HCT116 (cell line): ENCODE data around the gene KIAA1586. TPM values are rescaled to one million over a fixed set of nuclear protein-coding genes. Genes with fewer than 3 reads are reported as not detected.

Source experiments
- ATAC-seq: fragments of 200-7000 bp; cut with Tn5 transposase; 2 replicates; pipeline ENCODE4 v1.9.1; 2020; ENCODE audit warnings: mild to moderate bottlenecking, moderate library complexity
- BruUV-seq: library from RNA; stranded (reverse); fragments of 400-500 nt; replicated peaks from 2 replicates; lab custom pipeline; 2021; lab: Mats Ljungman, UMichigan
- CTCF ChIA-PET: fragments of 300-600 bp; sonication (Branson Sonifier 250); formaldehyde crosslinking; loops from one replicate; lab custom pipeline; 2021; ENCODE audit warnings: antibody characterized with exemption; lab: Charles Lee
- POLR2A ChIA-PET: fragments of 300-600, 350-600 bp; sonication (Branson Sonifier 250); formaldehyde crosslinking; loops from one replicate; lab custom pipeline; 2021; ENCODE audit warnings: antibody characterized with exemption; lab: Charles Lee
- RAD21 ChIA-PET, 2 experiments: fragments of 300-600 bp; sonication (Branson Sonifier 250); formaldehyde crosslinking; loops; one replicate each; lab custom pipeline; 2023; ENCODE audit warnings: low total read pairs in 2 of 2; ENCODE audit not compliant: uncharacterized antibody in 2 of 2, unreplicated experiment in 2 of 2, low non-redundant PET in 1 of 2; lab: Charles Lee
- DNase-seq: peaks from one replicate; pipeline ENCODE4 v3.0.0-alpha.2; 2010; ENCODE audit warnings: low read depth, low spot score
- H2AFZ ChIP-seq: fragments of 200-600 bp; shearing (Covaris generic), sonication (generic); 2 replicates; pipeline ENCODE4 v1.6.1; 2017; ENCODE audit warnings: low read depth, mixed run types, mixed read lengths, antibody characterized with exemption, low read length; ENCODE audit not compliant: poor library complexity, severe bottlenecking
- H3K27ac ChIP-seq: 2 replicates; pipeline ENCODE4 v1.5.1; 2012; ENCODE audit warnings: low read depth, low read length
- H3K27me3 ChIP-seq: fragments of 200-600 bp; sonication (generic); 2 replicates; pipeline ENCODE4 v1.6.1; 2016; ENCODE audit warnings: mixed run types, low read length, mixed read lengths; ENCODE audit not compliant: insufficient read depth
- H3K36me3 ChIP-seq, 2 experiments: fragments of 200-500 bp in 1 of 2; fragments of 200-600 bp in 1 of 2; sonication (Bioruptor generic) in 1 of 2; sonication (generic) in 1 of 2; 2 replicates each; pipeline versions ENCODE4 v1.5.1 to v1.6.1; 2014 to 2016; ENCODE audit warnings: low read length in 2 of 2, inconsistent platforms in 1 of 2, mixed read lengths in 1 of 2, mixed run types in 1 of 2; ENCODE audit not compliant: insufficient read depth in 2 of 2, control insufficient read depth in 1 of 2
- H3K4me1 ChIP-seq, 2 experiments: fragments of 200-600 bp in 1 of 2; sonication (generic) in 1 of 2; 2 replicates each; pipeline versions ENCODE4 v1.5.1 to v1.6.1; 2012 to 2017; ENCODE audit warnings: low read length in 2 of 2, inconsistent platforms in 1 of 2, mild to moderate bottlenecking in 1 of 2, mixed read lengths in 1 of 2, mixed run types in 1 of 2, moderate library complexity in 1 of 2; ENCODE audit not compliant: insufficient read depth in 2 of 2, control insufficient read depth in 1 of 2
- H3K4me2 ChIP-seq: fragments of 200-600 bp; sonication (generic); 2 replicates; pipeline ENCODE4 v1.6.1; 2017; ENCODE audit warnings: mixed run types, low read length, mixed read lengths
- H3K4me3 ChIP-seq, 2 experiments: fragments of 200-600 bp in 1 of 2; sonication (generic) in 1 of 2; replicated peaks in 1 of 2; 2 replicates each; pipeline ENCODE4 v1.5.1; 2011 to 2016; ENCODE audit warnings: low read length in 2 of 2, control low read depth in 1 of 2, low read depth in 1 of 2, mild to moderate bottlenecking in 1 of 2, mixed read lengths in 1 of 2, mixed run types in 1 of 2
- H3K79me2 ChIP-seq: fragments of 200-600 bp; sonication (generic); 2 replicates; pipeline ENCODE4 v1.6.1; 2017; ENCODE audit warnings: mild to moderate bottlenecking, mixed run types, low read length, moderate library complexity, mixed read lengths; ENCODE audit not compliant: insufficient read depth
- H3K9ac ChIP-seq: fragments of 200-600 bp; sonication (generic); 2 replicates; pipeline ENCODE4 v1.6.1; 2016; ENCODE audit warnings: low read length, mixed read lengths
- H3K9me2 ChIP-seq: fragments of 200-600 bp; sonication (generic), shearing (Covaris generic); 2 replicates; pipeline ENCODE4 v1.6.1; 2017; ENCODE audit warnings: mixed run types, mild to moderate bottlenecking, moderate library complexity; ENCODE audit not compliant: insufficient read depth
- H3K9me3 ChIP-seq, 2 experiments: fragments of 200-500 bp in 1 of 2; fragments of 200-600 bp in 1 of 2; sonication (Bioruptor generic) in 1 of 2; sonication (generic) in 1 of 2; 2 replicates each; pipeline ENCODE4 v1.6.1; 2014 to 2017; ENCODE audit warnings: low read length in 2 of 2, mixed read lengths in 2 of 2, inconsistent platforms in 1 of 2, low read depth in 1 of 2, mild to moderate bottlenecking in 1 of 2, mixed run types in 1 of 2, moderate library complexity in 1 of 2; ENCODE audit not compliant: control insufficient read depth in 1 of 2, insufficient read depth in 1 of 2
- H4K20me1 ChIP-seq: fragments of 200-600 bp; sonication (generic), shearing (Covaris generic); 2 replicates; pipeline ENCODE4 v1.6.1; 2017; ENCODE audit warnings: mixed run types, mild to moderate bottlenecking, moderate library complexity; ENCODE audit not compliant: insufficient read depth
- CEBPB ChIP-seq: IDR thresholded peaks from 2 replicates; pipeline ENCODE4 v1.6.1; 2012; ENCODE audit warnings: low read depth
- ELF1 ChIP-seq: IDR thresholded peaks from 2 replicates; pipeline ENCODE4 v1.6.1; 2012; ENCODE audit warnings: low read depth, borderline replicate concordance
- POLR2A ChIP-seq: IDR thresholded peaks from 2 replicates; pipeline ENCODE4 v1.7.0; 2011; ENCODE audit warnings: borderline replicate concordance; ENCODE audit not compliant: insufficient read depth, insufficient read length; ENCODE audit errors: extremely low read depth
- POLR2AphosphoS5 ChIP-seq: IDR thresholded peaks from 2 replicates; pipeline ENCODE4 v1.6.1; 2011; ENCODE audit warnings: mild to moderate bottlenecking, low read depth, low read length, moderate library complexity
- SIN3A ChIP-seq: IDR thresholded peaks from 2 replicates; pipeline ENCODE4 v1.6.1; 2012; ENCODE audit warnings: low read depth
- SP1 ChIP-seq: IDR thresholded peaks from 2 replicates; pipeline ENCODE4 v1.6.1; 2012; ENCODE audit warnings: low read depth
- ZFX ChIP-seq: fragments of 450-650 bp; IDR thresholded peaks from 2 replicates; pipeline ENCODE4 v1.6.1; 2017
- intact Hi-C: fragments of 100-400 bp; cut with micrococcal nuclease; formaldehyde crosslinking; loops from 2 replicates; pipeline ENCODE4 v1.10.0; 2022
- total RNA-seq: library from RNA; stranded (reverse); gene quantifications from one replicate; pipeline ENCODE4 v1.2.1, GENCODE V29; 2021; ENCODE audit not compliant: unreplicated experiment
- TF ChIP-seq, protein P1 (sequence below): IDR thresholded peaks from 2 replicates; pipeline ENCODE4 v1.6.1; 2012
- TF ChIP-seq, protein P2 (sequence below): IDR thresholded peaks from 2 replicates; pipeline ENCODE4 v1.6.1; 2011; ENCODE audit warnings: mild to moderate bottlenecking, low read length, moderate library complexity; ENCODE audit not compliant: insufficient replicate concordance; ENCODE audit errors: extremely low read depth
- TF ChIP-seq, protein P3 (sequence below): IDR thresholded peaks from 2 replicates; pipeline ENCODE4 v1.6.1; 2012; ENCODE audit warnings: low read depth

Gene KIAA1586
- total RNA-seq, 1 experiment from 2014 or later, result 12.7 TPM

DNA sequence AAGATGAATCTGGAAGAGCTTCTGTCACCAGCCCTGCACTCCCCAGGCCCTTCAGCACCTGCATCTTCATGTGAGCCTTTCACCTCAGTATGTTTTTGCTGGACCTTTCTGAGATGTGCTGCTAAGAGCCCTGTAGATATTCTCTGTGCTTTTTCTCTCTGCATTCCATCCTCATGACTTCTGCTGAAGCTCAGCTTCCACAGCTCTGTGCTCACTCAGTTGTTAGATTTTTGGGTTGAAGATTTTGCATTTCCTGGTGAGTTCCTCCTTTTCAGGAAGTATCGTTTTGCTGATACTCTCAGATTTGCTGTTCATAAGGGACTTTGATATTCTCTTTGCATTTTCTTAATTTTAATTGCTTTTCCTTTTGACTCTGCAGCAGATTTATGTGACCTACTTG, 18.3 kb downstream of the KIAA1586 start:
- Histone ChIP-seq H3K27me3 (no peaks in the 10 kb centered on the region), H3K27ac (no peak overlapping the region), H4K20me1 (no peaks in the 10 kb centered on the region), H3K4me1 (no peaks in the 10 kb centered on the region), H3K9me2 (no peaks in the 10 kb centered on the region), H3K9ac (no peak overlapping the region), H3K36me3 (peaks cover 5 to 8% of the 10 kb centered on the region in 2 experiments; a peak in 1 of 4 replicates), H3K79me2 (no peaks in the 10 kb centered on the region; the same call in 1 of the 2 replicates), H3K4me3 (no peak overlapping the region), H3K9me3 (no peaks in the 10 kb centered on the region), H3K4me2 (no peak overlapping the region), H2AFZ (no peak overlapping the region)
- ATAC-seq (no peak), DNase-seq (no peak)
- intact Hi-C loops, result no loop called here
- ChIA-PET POLR2A (no interaction called here), RAD21 (no interaction called here), CTCF (no interaction called here)
- BruUV-seq, result no TSS peak
- TF ChIP-seq, protein P1, sequence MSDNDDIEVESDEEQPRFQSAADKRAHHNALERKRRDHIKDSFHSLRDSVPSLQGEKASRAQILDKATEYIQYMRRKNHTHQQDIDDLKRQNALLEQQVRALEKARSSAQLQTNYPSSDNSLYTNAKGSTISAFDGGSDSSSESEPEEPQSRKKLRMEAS, result no peak
- no peak for TF ChIP-seq SP1
- no peak for TF ChIP-seq POLR2AphosphoS5
- TF ChIP-seq ZFX, result no peak
- TF ChIP-seq, protein P2, sequence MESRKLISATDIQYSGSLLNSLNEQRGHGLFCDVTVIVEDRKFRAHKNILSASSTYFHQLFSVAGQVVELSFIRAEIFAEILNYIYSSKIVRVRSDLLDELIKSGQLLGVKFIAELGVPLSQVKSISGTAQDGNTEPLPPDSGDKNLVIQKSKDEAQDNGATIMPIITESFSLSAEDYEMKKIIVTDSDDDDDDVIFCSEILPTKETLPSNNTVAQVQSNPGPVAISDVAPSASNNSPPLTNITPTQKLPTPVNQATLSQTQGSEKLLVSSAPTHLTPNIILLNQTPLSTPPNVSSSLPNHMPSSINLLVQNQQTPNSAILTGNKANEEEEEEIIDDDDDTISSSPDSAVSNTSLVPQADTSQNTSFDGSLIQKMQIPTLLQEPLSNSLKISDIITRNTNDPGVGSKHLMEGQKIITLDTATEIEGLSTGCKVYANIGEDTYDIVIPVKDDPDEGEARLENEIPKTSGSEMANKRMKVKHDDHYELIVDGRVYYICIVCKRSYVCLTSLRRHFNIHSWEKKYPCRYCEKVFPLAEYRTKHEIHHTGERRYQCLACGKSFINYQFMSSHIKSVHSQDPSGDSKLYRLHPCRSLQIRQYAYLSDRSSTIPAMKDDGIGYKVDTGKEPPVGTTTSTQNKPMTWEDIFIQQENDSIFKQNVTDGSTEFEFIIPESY, result no peak
- no peak for TF ChIP-seq SIN3A
- TF ChIP-seq CEBPB, result no peak
- no peak for TF ChIP-seq POLR2A
- TF ChIP-seq, protein P3, sequence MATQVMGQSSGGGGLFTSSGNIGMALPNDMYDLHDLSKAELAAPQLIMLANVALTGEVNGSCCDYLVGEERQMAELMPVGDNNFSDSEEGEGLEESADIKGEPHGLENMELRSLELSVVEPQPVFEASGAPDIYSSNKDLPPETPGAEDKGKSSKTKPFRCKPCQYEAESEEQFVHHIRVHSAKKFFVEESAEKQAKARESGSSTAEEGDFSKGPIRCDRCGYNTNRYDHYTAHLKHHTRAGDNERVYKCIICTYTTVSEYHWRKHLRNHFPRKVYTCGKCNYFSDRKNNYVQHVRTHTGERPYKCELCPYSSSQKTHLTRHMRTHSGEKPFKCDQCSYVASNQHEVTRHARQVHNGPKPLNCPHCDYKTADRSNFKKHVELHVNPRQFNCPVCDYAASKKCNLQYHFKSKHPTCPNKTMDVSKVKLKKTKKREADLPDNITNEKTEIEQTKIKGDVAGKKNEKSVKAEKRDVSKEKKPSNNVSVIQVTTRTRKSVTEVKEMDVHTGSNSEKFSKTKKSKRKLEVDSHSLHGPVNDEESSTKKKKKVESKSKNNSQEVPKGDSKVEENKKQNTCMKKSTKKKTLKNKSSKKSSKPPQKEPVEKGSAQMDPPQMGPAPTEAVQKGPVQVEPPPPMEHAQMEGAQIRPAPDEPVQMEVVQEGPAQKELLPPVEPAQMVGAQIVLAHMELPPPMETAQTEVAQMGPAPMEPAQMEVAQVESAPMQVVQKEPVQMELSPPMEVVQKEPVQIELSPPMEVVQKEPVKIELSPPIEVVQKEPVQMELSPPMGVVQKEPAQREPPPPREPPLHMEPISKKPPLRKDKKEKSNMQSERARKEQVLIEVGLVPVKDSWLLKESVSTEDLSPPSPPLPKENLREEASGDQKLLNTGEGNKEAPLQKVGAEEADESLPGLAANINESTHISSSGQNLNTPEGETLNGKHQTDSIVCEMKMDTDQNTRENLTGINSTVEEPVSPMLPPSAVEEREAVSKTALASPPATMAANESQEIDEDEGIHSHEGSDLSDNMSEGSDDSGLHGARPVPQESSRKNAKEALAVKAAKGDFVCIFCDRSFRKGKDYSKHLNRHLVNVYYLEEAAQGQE, result no peak
- TF ChIP-seq ELF1, result no peak
